Heart left ventricle (tissue), 16 donors: Measurements from ENCODE around the gene PPP1R14B. TPM values are rescaled to one million over a fixed set of nuclear protein-coding genes. Genes with fewer than 3 reads are reported as not detected.
A peak's percentile ranks its signal among the peaks of the same experiment; 100 is the strongest.

Experiments used
- ATAC-seq, 4 donors: fragments of 200-7000 bp; cut with Tn5 transposase; one replicate each; pipeline ENCODE4 v1.9.1; 2020 to 2022; ENCODE audit warnings: moderate library complexity in 4 of 4, mild to moderate bottlenecking in 3 of 4, moderate number of reproducible peaks in 1 of 4
- DNase-seq, 5 donors: peaks; one replicate each; pipeline ENCODE4 v3.0.0-alpha.2; 2020
- H3K27ac ChIP-seq, 12 donors: fragments of 200-600 bp; sonication (generic) in 4 of 12; one replicate each; pipeline versions ENCODE4 v1.5.0 to v1.8.0; 2016 to 2022; ENCODE audit warnings: mild to moderate bottlenecking in 2 of 12
- H3K27me3 ChIP-seq, 9 donors: fragments of 200-600 bp; sonication (generic) in 2 of 9; one replicate each; pipeline versions ENCODE4 v1.5.1 to v1.8.0; 2016 to 2022; ENCODE audit warnings: mild to moderate bottlenecking in 3 of 9
- H3K36me3 ChIP-seq, 9 donors: fragments of 200-600 bp; sonication (generic) in 2 of 9; one replicate each; pipeline versions ENCODE4 v1.5.0 to v1.8.0; 2018 to 2022; ENCODE audit warnings: mild to moderate bottlenecking in 2 of 9
- H3K4me1 ChIP-seq, 12 donors: fragments of 200-600 bp; sonication (generic) in 4 of 12; one replicate each; pipeline versions ENCODE4 v1.5.0 to v1.8.0; 2016 to 2022; ENCODE audit warnings: mild to moderate bottlenecking in 3 of 12
- H3K4me3 ChIP-seq, 12 donors: fragments of 200-600 bp; sonication (generic) in 4 of 12; one replicate each; pipeline versions ENCODE4 v1.5.0 to v1.8.0; 2017 to 2022; ENCODE audit warnings: mild to moderate bottlenecking in 9 of 12, moderate library complexity in 4 of 12
- H3K9me3 ChIP-seq, 12 donors: fragments of 200-600 bp; sonication (generic) in 4 of 12; one replicate each; pipeline versions ENCODE4 v1.5.0 to v1.8.0; 2016 to 2022; ENCODE audit warnings: mild to moderate bottlenecking in 1 of 12
- CTCF ChIP-seq, 12 donors: fragments of 200-600 bp; sonication (generic) in 4 of 12; IDR thresholded peaks; one replicate each; pipeline versions ENCODE4 v1.5.0 to v1.8.0; 2018 to 2022; ENCODE audit warnings: antibody characterized with exemption in 12 of 12, mild to moderate bottlenecking in 5 of 12
- POLR2A ChIP-seq, 2 donors: fragments of 450-650 bp; IDR thresholded peaks; one replicate each; pipeline ENCODE4 v1.6.1; 2017; ENCODE audit warnings: antibody characterized with exemption in 2 of 2, mild to moderate bottlenecking in 2 of 2, moderate library complexity in 2 of 2
- WGBS, 4 donors: extraction: QIAGEN DNeasy Blood & Tissue Kit in 2 of 4; methylation state at CpG; one replicate each; pipeline versions ENCODE4 v1.1.5 to v1.1.7; 2013 to 2018; 5-methylcytosine and 5-hydroxymethylcytosine counted together
- intact Hi-C, 10 donors: fragments of 100-400 bp; cut with DNase I; formaldehyde crosslinking; loops; one replicate each; pipeline versions ENCODE4 v1.11.1 to v1.14.2; 2022
- polyA plus RNA-seq, 2 donors: library from polyadenylated mRNA; stranded (reverse); fragments of 200-250 nt; gene quantifications; one replicate each; pipeline ENCODE4 v1.2.3, GENCODE V29; 2013
- total RNA-seq, 9 donors: library from RNA; depleted of rRNA in 2 of 9; stranded (reverse); fragments of >200 nt in 2 of 9; fragmentation: NEBNext Ultra II Directional in 3 of 9; extraction: Animal tissue kit (Norgen Biotek cat#: 25700) in 3 of 9; gene quantifications; one replicate each; pipeline versions ENCODE4 v1.1.0 to v1.2.4, GENCODE V29; 2016 to 2023
- donor health status: ischemic (EF 13 %, LVEDD 7.1; RV severe dilation, severe dysfunction).
- donor health status: healthy with polysubstance abuse.
- donor health status: DM: no; HTN: yes; CAD: no.
- donor health status: DM: no; HTN: no; CAD: no.
- donor health status: ischemic (EF 25% LVEDD 6.9; RV normal size, moderate dysfunction).
- donor health status: ischemic (EF 25% LVEDD 5.7; RV mildly dilated, moderate dysfunction).
- donor health status: healthy.
- donor health status: DM: yes; HTN: yes; CAD: no.
- donor health status: ischemic (EF 35%, LVEDD 5.7; RV mildly dilated, moderate dysfunction).
- donor health status: nonischemic (EF 11% LVEDD 7.7; RV severe dilation, severe dysfunction).
- donor health status: DM: yes; HTN: yes; CAD: no.
- donor health status: PGD.
- donor health status: ischemic (EF 29% LVEDD 5.4; RV normal size, mild dysfunction).
- donor health status: nonischemic (EF 23%, LVEDD 6.1; RV moderate dilation, normal function).

Gene PPP1R14B
- total and polyA plus RNA-seq, 11 donors = 69.6 to 244 (median 108) TPM

- peak in 4 of 5 donors; percentile 60 to 94 (median 74) for DNase-seq
- intact Hi-C loops = loop anchor here in 2 of 10 donors (2.0 kb wide), 2 partner anchors 23 to 59 kb away; partner anchors contain the start of gene ESRRA (in 2 of the 2)
- Histone ChIP-seq H3K27me3 (no peaks in the 10 kb centered on the region), H3K4me1 (peaks cover 5 to 63% (median 34%) of the 10 kb centered on the region in 12 donors), H3K36me3 (peaks cover 0 to 15% (median 8%) of the 10 kb centered on the region in 9 donors), H3K9me3 (no peaks in the 10 kb centered on the region), H3K4me3 (peak overlapping the region; percentile 25 to 90 (median 72)), H3K27ac (peak overlapping the region; percentile 49 to 95 (median 86))
- ATAC-seq = peak in 1 of 4 donors; percentile 1
- WGBS, 4 donors = 1% methylated on average over 41 to 46 of the region's 46 CpGs
- TF ChIP-seq POLR2A (IDR thresholded peaks at IDR 0.05) = peak in 1 of 2 donors; percentile 11
- TF ChIP-seq CTCF (IDR thresholded peaks at IDR 0.05) = no peak
Observed at GRCh38 chr11:64245797-64246620, 734 bp downstream of the PPP1R14B start.

DNA sequence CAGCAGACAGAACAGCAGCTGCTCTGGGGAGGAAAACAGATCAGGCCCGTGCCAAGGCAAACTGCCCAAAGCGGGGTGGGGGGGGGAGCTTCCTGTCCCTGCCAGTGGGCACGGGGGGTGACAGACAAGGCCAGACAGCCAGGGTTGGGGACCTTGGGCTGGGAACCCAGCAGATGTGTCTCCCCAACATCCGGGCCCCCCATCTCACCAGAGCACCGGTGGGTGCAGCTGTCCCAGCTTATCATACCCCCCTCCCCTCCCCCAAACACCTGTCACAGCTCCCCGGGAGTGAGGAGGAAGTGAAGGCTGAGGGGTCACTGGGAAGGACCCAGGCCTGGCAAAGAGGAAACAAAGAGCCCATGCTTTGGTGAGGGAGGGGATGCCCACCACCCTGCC lies 1.3 kb downstream of the PPP1R14B start:
- intact Hi-C loops = no loop called here
- DNase-seq = peak in 3 of 5 donors; percentile 64 to 69 (median 66)
- ATAC-seq = no peak
- peaks cover 0 to 58% (median 31%) of the 10 kb centered on the region in 12 donors for H3K4me1 ChIP-seq
- peak overlapping the region; percentile 25 to 90 (median 72) for H3K4me3 ChIP-seq
- no peaks in the 10 kb centered on the region for H3K9me3 ChIP-seq
- peak overlapping the region; percentile 49 to 95 (median 86) for H3K27ac ChIP-seq
- WGBS, 4 donors = 0 to 9% (median 2%) methylated on average over 2 to 6 of the region's 6 CpGs
- TF ChIP-seq CTCF (IDR thresholded peaks at IDR 0.05) (no peak), POLR2A (IDR thresholded peaks at IDR 0.05) (no peak)
- H3K27me3 ChIP-seq = no peaks in the 10 kb centered on the region
- H3K36me3 ChIP-seq = peaks cover 0 to 15% (median 8%) of the 10 kb centered on the region in 9 donors

- Histone ChIP-seq H3K27me3 (no peaks in the 10 kb centered on the region), H3K9me3 (no peaks in the 10 kb centered on the region), H3K4me3 (peak overlapping the region in 7 of 12 donors; percentile 62 to 90 (median 80)), H3K36me3 (peaks cover 0 to 15% (median 8%) of the 10 kb centered on the region in 9 donors), H3K4me1 (peaks cover 0 to 60% (median 36%) of the 10 kb centered on the region in 12 donors), H3K27ac (peak overlapping the region in 11 of 12 donors; percentile 50 to 95 (median 86))
- intact Hi-C loops = no loop called here
- TF ChIP-seq CTCF (IDR thresholded peaks at IDR 0.05) (no peak), POLR2A (IDR thresholded peaks at IDR 0.05) (no peak)
- DNase-seq (no peak), ATAC-seq (no peak)
- 43 to 52% (median 46%) methylated on average over 6 of the region's 6 CpGs; no CpG with 5 or more reads in 1 of the 4 donors for WGBS, 4 donors
Observed at GRCh38 chr11:64244966-64245365, 1.8 kb downstream of the PPP1R14B start.

GRCh38 chr11:64244107-64244506 lies 2.6 kb downstream of the PPP1R14B start:
- no peak overlapping the region for H3K4me3 ChIP-seq
- intact Hi-C loops = no loop called here

More at GRCh38 chr11:64244107-64244506, 2.6 kb downstream of the PPP1R14B start:
- Histone ChIP-seq H3K27ac (peak overlapping the region in 1 of 12 donors; percentile 14), H3K27me3 (no peaks in the 10 kb centered on the region), H3K4me1 (peaks cover 0 to 64% (median 39%) of the 10 kb centered on the region in 12 donors), H3K36me3 (peaks cover 0 to 16% (median 9%) of the 10 kb centered on the region in 9 donors), H3K9me3 (no peaks in the 10 kb centered on the region)
- ATAC-seq (no peak), DNase-seq (no peak)
- 55 to 70% (median 69%) methylated on average over 4 to 5 of the region's 5 CpGs for WGBS, 4 donors
- TF ChIP-seq POLR2A (IDR thresholded peaks at IDR 0.05) (no peak), CTCF (IDR thresholded peaks at IDR 0.05) (no peak)
